GM11168 (cell line): ENCODE measurements around the gene TMEM181.
"Not testable (repeated sequence)": the region's sequence is repeated elsewhere in the genome, so short reads cannot be mapped to it uniquely, and the experiment has no call there.

Source experiments
- in situ Hi-C: fragments of 300-500 bp; cut with MboI; formaldehyde crosslinking; loops from one replicate; pipeline ENCODE4 v1.12.0; 2022; ENCODE audit warnings: low sequenced_read_pairs; ENCODE audit not compliant: unreplicated experiment

The TMEM181 gene

GRCh38 chr6:158672726-158673125 is 112.8 kb downstream of the TMEM181 start:
- in situ Hi-C loops: no loop called here

GRCh38 chr6:158674342-158675131 is 114.6 kb downstream of the TMEM181 start:
- in situ Hi-C loops: no loop called here

GRCh38 chr6:158677094-158677493 is 117.2 kb downstream of the TMEM181 start:
- in situ Hi-C loops: not testable (repeated sequence)

GRCh38 chr6:158677906-158678578 is 118.2 kb downstream of the TMEM181 start:
- in situ Hi-C loops: no loop called here

GRCh38 chr6:158680015-158680414 is 120.1 kb downstream of the TMEM181 start:
- in situ Hi-C loops: no loop called here

- in situ Hi-C loops: no loop called here
These were observed 120.6 kb downstream of the TMEM181 start for GRCh38 chr6:158680481-158680880.

GRCh38 chr6:158684311-158684710 is 124.4 kb downstream of the TMEM181 start:
- in situ Hi-C loops: no loop called here

- in situ Hi-C loops: loop anchor here (5.0 kb wide), 1 partner anchor 478 kb away; no protein-coding TSS in a partner anchor
These were observed 124.9 kb downstream of the TMEM181 start for GRCh38 chr6:158684745-158685324.
